Gastrocnemius medialis (tissue), 4 donors: ENCODE measurements around the gene TCTN1. TPM values are rescaled to one million over a fixed set of nuclear protein-coding genes. Genes with fewer than 3 reads are reported as not detected.

Experiments used
- ATAC-seq, 2 donors: fragments of 150-250 bp; one replicate each; pipeline ENCODE4 v1.9.1; 2016
- DNase-seq, 2 donors: peaks; one replicate each; pipeline ENCODE4 v3.0.0-alpha.2; 2019
- H3K27ac ChIP-seq, 4 donors: fragments of 200-600 bp; sonication (generic); 1 replicate in 1 of 4; 2 replicates in 3 of 4; pipeline ENCODE4 v1.5.1; 2016 to 2018; ENCODE audit warnings: mild to moderate bottlenecking in 2 of 4, moderate library complexity in 1 of 4
- H3K27me3 ChIP-seq, 3 donors: fragments of 200-600 bp; sonication (generic) in 2 of 3; 1 replicate in 1 of 3; 2 replicates in 2 of 3; pipeline versions ENCODE4 v1.5.1 to v1.6.0; 2016 to 2019; ENCODE audit warnings: mild to moderate bottlenecking in 1 of 3, moderate library complexity in 1 of 3
- H3K36me3 ChIP-seq, 2 donors: fragments of 200-600 bp; sonication (generic) in 1 of 2; one replicate each; pipeline ENCODE4 v1.5.1; 2017 to 2018
- H3K4me1 ChIP-seq, 2 donors: fragments of 200-600 bp; sonication (generic) in 1 of 2; one replicate each; pipeline ENCODE4 v1.5.1; 2016 to 2017; ENCODE audit warnings: mild to moderate bottlenecking in 2 of 2
- H3K4me3 ChIP-seq, 4 donors: fragments of 200-600 bp; sonication (generic) in 3 of 4; 1 replicate in 1 of 4; 2 replicates in 3 of 4; pipeline ENCODE4 v1.5.1; 2016 to 2019; ENCODE audit warnings: mild to moderate bottlenecking in 2 of 4
- H3K9me3 ChIP-seq, 3 donors: fragments of 200-600 bp; sonication (generic) in 2 of 3; 1 replicate in 1 of 3; 2 replicates in 2 of 3; pipeline ENCODE4 v1.5.1; 2016 to 2019
- POLR2A ChIP-seq, 2 donors: fragments of 450-650 bp; IDR thresholded peaks; one replicate each; pipeline ENCODE4 v1.6.1; 2017; ENCODE audit warnings: antibody characterized with exemption in 2 of 2, mild to moderate bottlenecking in 2 of 2, moderate library complexity in 2 of 2
- in situ Hi-C, 4 donors: fragments of 200-750 bp; cut with MboI; loops; one replicate each; pipeline versions ENCODE4 v1.15.0 to v1.8.0; 2017; ENCODE audit warnings: low sequenced_read_pairs in 4 of 4
- intact Hi-C: fragments of 100-400 bp; cut with DNase I; formaldehyde crosslinking; loops from one replicate; pipeline ENCODE4 v1.15.1; 2023; ENCODE audit warnings: low total_unique reads
- total RNA-seq, 4 donors: library from RNA; depleted of rRNA; stranded (reverse); fragments of >200 nt; gene quantifications; one replicate each; pipeline versions ENCODE4 v1.1.0 to v1.2.3, GENCODE V29; 2016
- TF ChIP-seq, protein P1 (sequence below), 5 experiments: fragments of 450-650 bp in 3 of 5; fragments of 200-600 bp in 2 of 5; sonication (generic) in 2 of 5; IDR thresholded peaks in 4 of 5; conservative IDR thresholded peaks in 1 of 5; 1 replicate in 4 of 5; 2 replicates in 1 of 5; pipeline ENCODE4 v1.5.1; 2016 to 2019; ENCODE audit warnings: antibody characterized with exemption in 5 of 5, mild to moderate bottlenecking in 3 of 5, moderate library complexity in 3 of 5

The TCTN1 gene
- total RNA-seq, 4 donors from 2014 or later, result 4.7 to 30.8 (median 22.7) TPM

GRCh38 chr12:110576504-110576903 is 37.4 kb upstream of the TCTN1 start:
- Histone ChIP-seq H3K27me3 (no peaks in the 10 kb centered on the region), H3K4me1 (peaks cover 87 to 89% of the 10 kb centered on the region in 2 donors), H3K9me3 (peaks cover 0 to 4% (median 2%) of the 10 kb centered on the region in 3 donors), H3K27ac (peak overlapping the region; percentile 91 to 98 (median 94)), H3K36me3 (no peaks in the 10 kb centered on the region), H3K4me3 (no peak overlapping the region)
- DNase-seq (no peak), ATAC-seq (no peak)
- in situ Hi-C loops, result no loop called here
- TF ChIP-seq, protein P1, sequence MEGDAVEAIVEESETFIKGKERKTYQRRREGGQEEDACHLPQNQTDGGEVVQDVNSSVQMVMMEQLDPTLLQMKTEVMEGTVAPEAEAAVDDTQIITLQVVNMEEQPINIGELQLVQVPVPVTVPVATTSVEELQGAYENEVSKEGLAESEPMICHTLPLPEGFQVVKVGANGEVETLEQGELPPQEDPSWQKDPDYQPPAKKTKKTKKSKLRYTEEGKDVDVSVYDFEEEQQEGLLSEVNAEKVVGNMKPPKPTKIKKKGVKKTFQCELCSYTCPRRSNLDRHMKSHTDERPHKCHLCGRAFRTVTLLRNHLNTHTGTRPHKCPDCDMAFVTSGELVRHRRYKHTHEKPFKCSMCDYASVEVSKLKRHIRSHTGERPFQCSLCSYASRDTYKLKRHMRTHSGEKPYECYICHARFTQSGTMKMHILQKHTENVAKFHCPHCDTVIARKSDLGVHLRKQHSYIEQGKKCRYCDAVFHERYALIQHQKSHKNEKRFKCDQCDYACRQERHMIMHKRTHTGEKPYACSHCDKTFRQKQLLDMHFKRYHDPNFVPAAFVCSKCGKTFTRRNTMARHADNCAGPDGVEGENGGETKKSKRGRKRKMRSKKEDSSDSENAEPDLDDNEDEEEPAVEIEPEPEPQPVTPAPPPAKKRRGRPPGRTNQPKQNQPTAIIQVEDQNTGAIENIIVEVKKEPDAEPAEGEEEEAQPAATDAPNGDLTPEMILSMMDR (IDR thresholded peaks at IDR 0.05 in 4 of 5, conservative IDR thresholded peaks at IDR 0.05 in 1 of 5), result no peak
- TF ChIP-seq POLR2A (IDR thresholded peaks at IDR 0.05), result no peak
- intact Hi-C loops, result no loop called here

DNA sequence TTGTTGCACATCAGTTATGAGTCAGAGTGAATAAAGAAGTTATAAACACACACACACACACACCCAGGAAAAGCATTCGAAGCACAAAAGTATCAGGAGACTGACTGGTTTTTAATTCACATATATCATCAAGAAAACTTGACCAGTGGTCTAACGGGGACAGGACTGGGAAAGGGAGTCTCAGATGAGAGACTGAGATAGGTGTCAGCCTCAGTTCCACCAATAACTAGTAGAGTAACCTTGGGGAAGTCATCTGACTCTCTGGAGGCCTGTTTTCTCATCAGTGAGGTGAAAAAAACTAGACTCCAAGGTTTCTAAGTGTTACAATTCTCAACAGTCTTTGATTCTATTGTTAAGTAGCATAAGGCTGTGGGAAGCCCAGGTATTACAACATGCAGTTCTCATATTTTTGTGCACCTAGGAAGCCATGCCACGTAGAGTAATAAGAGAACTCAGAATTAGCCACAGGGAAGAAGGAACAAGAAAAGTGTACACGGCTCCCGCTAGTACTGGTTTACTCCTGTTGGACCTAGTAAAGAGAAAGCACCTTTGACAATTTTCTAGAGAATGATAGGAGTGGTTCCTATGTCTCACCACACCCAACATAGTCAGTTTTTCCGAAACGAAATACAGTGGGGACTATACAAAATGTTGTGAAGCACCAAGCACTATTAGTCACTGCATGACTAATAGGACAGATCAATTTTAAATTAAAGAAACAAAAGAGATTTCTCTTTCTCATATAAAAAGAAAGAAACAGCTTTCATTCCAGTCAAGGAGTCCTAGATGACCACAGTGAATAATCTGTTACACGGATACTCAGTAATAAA is 35.9 kb upstream of the TCTN1 start:
- TF ChIP-seq, protein P1 (IDR thresholded peaks at IDR 0.05 in 4 of 5, conservative IDR thresholded peaks at IDR 0.05 in 1 of 5), result no peak
- TF ChIP-seq POLR2A (IDR thresholded peaks at IDR 0.05), result peak; percentile 6 to 24
- Histone ChIP-seq H3K4me1 (peaks cover 80 to 81% of the 10 kb centered on the region in 2 donors), H3K4me3 (peak overlapping the region; percentile 17 to 47 (median 20)), H3K27ac (peak overlapping the region; percentile 91 to 98 (median 94)), H3K36me3 (no peaks in the 10 kb centered on the region), H3K27me3 (no peaks in the 10 kb centered on the region), H3K9me3 (no peaks in the 10 kb centered on the region)
- ATAC-seq (peak; percentile 41 to 50), DNase-seq (peak; percentile 36 to 43)
- in situ Hi-C loops (no loop called here), intact Hi-C loops (no loop called here)

- in situ Hi-C loops (no loop called here), intact Hi-C loops (no loop called here)
- DNase-seq (peak in 1 of 2 donors; percentile 51), ATAC-seq (peak; percentile 14 to 18)
- Histone ChIP-seq H3K4me1 (peaks cover 78 to 79% of the 10 kb centered on the region in 2 donors), H3K27me3 (no peaks in the 10 kb centered on the region), H3K9me3 (no peaks in the 10 kb centered on the region), H3K27ac (peak overlapping the region; percentile 91 to 98 (median 94)), H3K4me3 (peak overlapping the region; percentile 12 to 47 (median 20)), H3K36me3 (no peaks in the 10 kb centered on the region)
- no peak for TF ChIP-seq POLR2A (IDR thresholded peaks at IDR 0.05)
- TF ChIP-seq, protein P1 (IDR thresholded peaks at IDR 0.05 in 4 of 5, conservative IDR thresholded peaks at IDR 0.05 in 1 of 5), result no peak
Observed at GRCh38 chr12:110578694-110579534, 35.0 kb upstream of the TCTN1 start.

DNA sequence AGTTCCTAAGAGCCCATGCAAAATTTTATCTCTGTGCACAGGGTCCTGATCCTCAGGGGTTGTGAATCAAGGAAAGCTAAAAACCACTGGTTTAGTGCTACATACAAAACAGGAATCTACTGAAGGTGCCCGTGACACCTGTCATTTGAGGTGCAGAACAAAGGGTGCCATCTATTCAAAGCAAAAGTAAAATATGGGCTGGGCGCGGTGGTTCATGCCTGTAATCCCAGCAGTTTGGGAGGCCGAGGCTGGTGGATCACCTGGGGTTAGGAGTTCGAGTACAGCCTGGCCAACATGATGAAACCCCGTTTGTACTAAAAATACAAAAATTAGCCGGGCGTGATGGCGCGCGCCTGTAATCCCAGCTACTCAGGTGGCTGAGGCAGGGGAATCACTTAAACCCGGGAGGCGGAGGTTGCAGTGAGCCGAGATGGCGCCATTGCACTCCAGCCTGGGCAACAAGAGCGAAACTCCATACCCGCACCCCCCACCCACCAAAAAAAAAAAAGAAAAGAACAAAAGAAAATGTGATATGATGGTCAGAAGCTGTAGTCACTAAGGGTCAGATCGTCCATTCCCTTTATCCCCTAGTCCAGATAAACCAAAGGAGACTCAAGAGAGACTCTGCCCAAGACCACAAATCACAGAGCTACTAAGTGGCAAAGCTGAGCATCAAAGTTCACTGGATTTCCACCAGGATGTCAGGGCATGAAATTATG is 34.2 kb upstream of the TCTN1 start:
- peak overlapping the region; percentile 6 to 67 (median 20) for H3K4me3 ChIP-seq
- TF ChIP-seq POLR2A (IDR thresholded peaks at IDR 0.05), result no peak
- TF ChIP-seq, protein P1 (IDR thresholded peaks at IDR 0.05 in 4 of 5, conservative IDR thresholded peaks at IDR 0.05 in 1 of 5), result no peak
- in situ Hi-C loops, result no loop called here
- DNase-seq (peak in 1 of 2 donors; percentile 28), ATAC-seq (no peak)
- H3K4me1 ChIP-seq, result peaks cover 78 to 80% of the 10 kb centered on the region in 2 donors
- no peaks in the 10 kb centered on the region for H3K9me3 ChIP-seq
- no peaks in the 10 kb centered on the region for H3K27me3 ChIP-seq
- intact Hi-C loops, result loop anchor here (10.0 kb wide), 3 partner anchors 295 to 585 kb away; partner anchors contain the start of genes ANKRD13A, ATP2A2 and GIT2
- H3K36me3 ChIP-seq, result no peaks in the 10 kb centered on the region
- H3K27ac ChIP-seq, result peak overlapping the region; percentile 91 to 98 (median 94)
